H9 (cell line): ENCODE data around the gene ABCD4. TPM values are rescaled to one million over a fixed set of nuclear protein-coding genes. Genes with fewer than 3 reads are reported as not detected.

Experiments
- DNase-seq: peaks from one replicate; pipeline ENCODE4 v3.0.0-alpha.2; 2017
- H2AFZ ChIP-seq: one replicate; pipeline ENCODE4 v1.6.1; 2013; ENCODE audit warnings: mild to moderate bottlenecking, low read length, control low read depth, moderate library complexity
- H2AK5ac ChIP-seq: 2 replicates; pipeline ENCODE4 v1.6.1; 2013; ENCODE audit warnings: low read length, control low read depth, mixed read lengths; ENCODE audit not compliant: insufficient read length
- H2BK120ac ChIP-seq: one replicate; pipeline ENCODE4 v1.6.1; 2013; ENCODE audit warnings: low read depth, mild to moderate bottlenecking, low read length, control low read depth, inconsistent platforms; ENCODE audit not compliant: poor library complexity, severe bottlenecking
- H2BK12ac ChIP-seq: 2 replicates; pipeline ENCODE4 v1.6.1; 2013; ENCODE audit warnings: low read length, control low read depth, mixed read lengths, low read depth; ENCODE audit not compliant: insufficient read length
- H2BK15ac ChIP-seq: 2 replicates; pipeline ENCODE4 v1.6.1; 2013; ENCODE audit warnings: low read depth, low read length, control low read depth
- H2BK20ac ChIP-seq: one replicate; pipeline ENCODE4 v1.6.1; 2013; ENCODE audit warnings: low read depth, mild to moderate bottlenecking, low read length, control low read depth, inconsistent platforms; ENCODE audit not compliant: poor library complexity, severe bottlenecking
- H2BK5ac ChIP-seq: 2 replicates; pipeline ENCODE4 v1.6.1; 2013; ENCODE audit warnings: low read length, control low read depth, mixed read lengths; ENCODE audit not compliant: insufficient read length
- H3K14ac ChIP-seq: 2 replicates; pipeline ENCODE4 v1.6.1; 2013; ENCODE audit warnings: low read length, control low read depth; ENCODE audit not compliant: insufficient read depth
- H3K18ac ChIP-seq: 2 replicates; pipeline ENCODE4 v1.6.1; 2013; ENCODE audit warnings: low read depth, mild to moderate bottlenecking, mixed read lengths, low read length, control low read depth; ENCODE audit not compliant: insufficient read length
- H3K23ac ChIP-seq: 2 replicates; pipeline ENCODE4 v1.6.1; 2013; ENCODE audit warnings: low read length, control low read depth, mixed read lengths, low read depth; ENCODE audit not compliant: insufficient read length
- H3K23me2 ChIP-seq: 2 replicates; pipeline ENCODE4 v1.6.1; 2013; ENCODE audit warnings: low read depth, mild to moderate bottlenecking, mixed read lengths, low read length, control low read depth; ENCODE audit not compliant: insufficient read length, poor library complexity, severe bottlenecking
- H3K27ac ChIP-seq: 2 replicates; pipeline ENCODE4 v1.5.1; 2013; ENCODE audit warnings: low read length, control low read depth, mixed read lengths, low read depth; ENCODE audit not compliant: insufficient read length
- H3K27me3 ChIP-seq: 2 replicates; pipeline ENCODE4 v1.6.1; 2013; ENCODE audit warnings: low read length, control low read depth, inconsistent platforms; ENCODE audit not compliant: insufficient read depth
- H3K4ac ChIP-seq: 2 replicates; pipeline ENCODE4 v1.6.1; 2013; ENCODE audit warnings: low read depth, mild to moderate bottlenecking, control low read depth, inconsistent platforms, low read length, moderate library complexity
- H3K4me1 ChIP-seq: 2 replicates; pipeline ENCODE4 v1.6.1; 2013; ENCODE audit warnings: low read length, control low read depth, inconsistent platforms; ENCODE audit not compliant: insufficient read depth
- H3K4me2 ChIP-seq: 2 replicates; pipeline ENCODE4 v1.6.1; 2013; ENCODE audit warnings: low read length, control low read depth, mixed read lengths; ENCODE audit not compliant: insufficient read length, insufficient read depth
- H3K56ac ChIP-seq: 2 replicates; pipeline ENCODE4 v1.6.1; 2013; ENCODE audit warnings: low read depth, mild to moderate bottlenecking, mixed read lengths, low read length, control low read depth; ENCODE audit not compliant: insufficient read length
- H3K79me1 ChIP-seq: 2 replicates; pipeline ENCODE4 v1.6.1; 2013; ENCODE audit warnings: low read depth, mild to moderate bottlenecking, moderate library complexity, low read length, control low read depth, inconsistent platforms; ENCODE audit not compliant: insufficient read depth, poor library complexity, severe bottlenecking
- H3K79me2 ChIP-seq: 2 replicates; pipeline ENCODE4 v1.6.1; 2013; ENCODE audit warnings: low read length, control low read depth, inconsistent platforms; ENCODE audit not compliant: insufficient read depth
- H3K9ac ChIP-seq: 2 replicates; pipeline ENCODE4 v1.6.1; 2013; ENCODE audit warnings: low read length, control low read depth, mixed read lengths; ENCODE audit not compliant: insufficient read length; ENCODE audit errors: extremely low read depth
- H3K9me3 ChIP-seq: one replicate; pipeline ENCODE4 v1.6.1; 2013; ENCODE audit warnings: low read depth, low read length, inconsistent platforms; ENCODE audit not compliant: control insufficient read depth
- H3T11ph ChIP-seq: one replicate; pipeline ENCODE4 v1.6.1; 2013; ENCODE audit warnings: mild to moderate bottlenecking, low read length, control low read depth, inconsistent platforms
- H4K20me1 ChIP-seq: one replicate; pipeline ENCODE4 v1.6.1; 2013; ENCODE audit not compliant: control insufficient read depth, insufficient read length, insufficient read depth
- H4K5ac ChIP-seq: 2 replicates; pipeline ENCODE4 v1.6.1; 2013; ENCODE audit warnings: low read depth, mild to moderate bottlenecking, mixed read lengths, low read length, control low read depth; ENCODE audit not compliant: insufficient read length
- H4K8ac ChIP-seq: replicated peaks from 2 replicates; pipeline ENCODE4 v1.6.1; 2013; ENCODE audit warnings: low read length, control low read depth, mixed read lengths, low read depth; ENCODE audit not compliant: insufficient read length
- H4K91ac ChIP-seq: 2 replicates; pipeline ENCODE4 v1.6.1; 2013; ENCODE audit warnings: low read depth, mild to moderate bottlenecking, moderate library complexity, mixed read lengths, low read length, control low read depth; ENCODE audit not compliant: insufficient read length
- H3K27ac Mint-ChIP-seq, 3 experiments: 2 replicates in 2 of 3; 3 replicates in 1 of 3; pipeline ENCODE4 v1.8.0; 2020 to 2021; ENCODE audit warnings: mixed read lengths in 3 of 3, mild to moderate bottlenecking in 1 of 3, moderate library complexity in 1 of 3
- H3K27me3 Mint-ChIP-seq: 2 replicates; pipeline ENCODE4 v1.8.0; 2021; ENCODE audit warnings: low read depth, mild to moderate bottlenecking, moderate library complexity, mixed read lengths
- H3K36me3 Mint-ChIP-seq, 3 experiments: 2 replicates in 2 of 3; 3 replicates in 1 of 3; pipeline ENCODE4 v1.8.0; 2020 to 2021; ENCODE audit warnings: low read depth in 3 of 3, mixed read lengths in 3 of 3; ENCODE audit not compliant: insufficient read depth in 1 of 3
- H3K4me1 Mint-ChIP-seq, 2 experiments: 2 replicates each; pipeline ENCODE4 v1.8.0; 2020; ENCODE audit warnings: mixed read lengths in 2 of 2
- H3K4me3 Mint-ChIP-seq, 2 experiments: 2 replicates in 1 of 2; 3 replicates in 1 of 2; pipeline ENCODE4 v1.8.0; 2020 to 2021; ENCODE audit warnings: mild to moderate bottlenecking in 2 of 2, mixed read lengths in 2 of 2, moderate library complexity in 1 of 2
- H3K9me3 Mint-ChIP-seq, 2 experiments: 2 replicates in 1 of 2; 3 replicates in 1 of 2; pipeline ENCODE4 v1.8.0; 2020; ENCODE audit warnings: mild to moderate bottlenecking in 2 of 2, mixed read lengths in 2 of 2, moderate library complexity in 1 of 2
- CTCF ChIP-seq: fragments of 200-600 bp; sonication (generic); conservative IDR thresholded peaks from 3 replicates; pipeline ENCODE4 v1.8.0; 2021; ENCODE audit warnings: antibody characterized with exemption, mild to moderate bottlenecking
- WGBS: extraction: QIAGEN DNeasy Blood & Tissue Kit; methylation state at CpG from one replicate; pipeline ENCODE4 v1.1.7; 2013; ENCODE audit warnings: missing lambda C conversion rate, low lambda C conversion rate, mixed read lengths; ENCODE audit not compliant: insufficient read length; ENCODE audit errors: extremely low coverage; 5-methylcytosine and 5-hydroxymethylcytosine counted together
- total RNA-seq: library from RNA; stranded (reverse); gene quantifications from 2 replicates; pipeline ENCODE4 v1.2.1, GENCODE V29; 2021

Gene ABCD4
- total RNA-seq, 1 experiment from 2014 or later, result 80.9 TPM

- Histone ChIP-seq H2BK12ac (no peak overlapping the region), H2BK20ac (no peak overlapping the region), H3K14ac (no peak overlapping the region), H3K79me2 (peaks cover 29% of the 10 kb centered on the region), H3K27ac (no peak overlapping the region), H2AFZ (no peak overlapping the region), H3K4me2 (no peak overlapping the region), H2AK5ac (no peak overlapping the region), H3K4me1 (peaks cover 3% of the 10 kb centered on the region; the same call in 1 of the 2 replicates), H3K56ac (no peak overlapping the region), H3K4ac (no peak overlapping the region), H2BK15ac (no peak overlapping the region), H3K18ac (no peak overlapping the region), H3K23ac (no peak overlapping the region), H2BK5ac (no peak overlapping the region), H3K23me2 (peaks cover 29% of the 10 kb centered on the region), H4K20me1 (no peaks in the 10 kb centered on the region), H3K79me1 (no peaks in the 10 kb centered on the region), H4K5ac (no peak overlapping the region), H2BK120ac (no peak overlapping the region), H4K8ac (no peak overlapping the region), H3K27me3 (no peaks in the 10 kb centered on the region), H3K9ac (no peak overlapping the region), H3K9me3 (no peaks in the 10 kb centered on the region), H3T11ph (no peak overlapping the region), H4K91ac (no peak overlapping the region)
- Mint-ChIP-seq H3K4me1 (peaks cover 36 to 41% of the 10 kb centered on the region in 2 experiments), H3K36me3 (peaks cover 6 to 11% (median 10%) of the 10 kb centered on the region in 3 experiments; a peak in 4 of 7 replicates), H3K9me3 (no peaks in the 10 kb centered on the region; a peak in 1 of 5 replicates), H3K4me3 (peak overlapping the region in 1 of 2 experiments; percentile 35; a peak in 1 of 5 replicates), H3K27ac (peak overlapping the region; percentile 56 to 96 (median 93)), H3K27me3 (no peaks in the 10 kb centered on the region)
- WGBS, result no CpG with 5 or more reads among the region's 2 CpGs
- no peak for TF ChIP-seq CTCF
- no peak for DNase-seq
These were observed 43.6 kb upstream of the ABCD4 start for GRCh38 chr14:74346341-74346740.
